Measurements from ENCODE around the gene METRN.

METRN gene

GRCh38 chr16:693364-693763 is 21.6 kb upstream of the METRN start:
- no peak for DNase-seq

DNA sequence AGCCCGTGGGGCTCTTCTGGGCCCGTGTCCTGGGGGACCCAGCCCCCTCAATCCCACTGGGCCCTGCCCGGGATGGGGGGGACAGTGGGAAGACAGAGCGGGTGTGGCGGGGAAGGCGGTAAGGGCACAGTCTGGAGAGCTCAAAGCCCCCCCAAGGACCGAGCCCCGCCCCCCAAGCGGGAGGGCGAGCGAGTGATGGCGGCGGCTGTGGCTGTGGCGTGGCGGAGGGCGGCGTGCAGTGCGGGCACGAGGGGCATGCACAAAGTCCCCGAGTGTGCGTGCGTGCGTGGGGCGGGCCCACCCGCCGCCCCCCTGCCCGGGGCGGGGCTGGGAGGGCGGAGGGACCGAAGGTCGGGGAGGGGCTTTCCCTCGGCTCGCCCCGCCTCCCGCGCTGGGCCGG is 21.2 kb upstream of the METRN start:
- DNase-seq, result no peak

DNA sequence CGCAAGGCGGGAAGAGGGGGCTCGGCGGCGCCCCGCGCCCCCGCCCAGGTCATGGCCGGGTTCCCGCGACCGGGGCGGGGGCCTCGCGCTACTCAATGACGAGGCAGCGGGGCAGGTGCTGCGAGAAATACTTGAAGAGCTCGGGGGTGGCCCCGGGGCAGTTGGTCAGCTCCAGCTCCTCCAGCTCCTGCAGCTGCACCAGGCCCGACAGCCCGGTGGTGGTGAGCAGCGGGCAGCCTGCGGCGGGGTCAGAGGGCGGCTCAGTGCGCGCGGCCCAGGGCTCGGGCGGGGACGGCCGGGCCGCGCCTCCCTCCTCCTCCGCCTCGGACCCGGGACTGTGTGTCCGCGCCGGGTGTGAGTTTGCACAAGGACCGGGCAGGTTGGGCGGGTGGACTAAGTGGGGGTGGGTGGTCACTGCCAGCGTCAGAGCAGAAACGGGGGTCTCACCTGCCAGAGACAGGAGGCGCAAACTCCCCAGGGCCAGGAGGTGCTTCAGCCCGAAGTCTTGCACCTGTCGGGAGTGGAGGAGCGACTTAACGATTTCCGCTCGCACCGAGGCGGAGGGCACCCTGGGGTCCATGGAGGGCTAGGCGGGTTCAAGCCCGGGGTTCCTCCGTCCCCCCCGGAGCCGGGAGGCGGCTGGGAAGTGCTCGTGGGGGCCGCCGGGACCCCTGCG is 20.6 kb upstream of the METRN start:
- no peak for DNase-seq

DNA sequence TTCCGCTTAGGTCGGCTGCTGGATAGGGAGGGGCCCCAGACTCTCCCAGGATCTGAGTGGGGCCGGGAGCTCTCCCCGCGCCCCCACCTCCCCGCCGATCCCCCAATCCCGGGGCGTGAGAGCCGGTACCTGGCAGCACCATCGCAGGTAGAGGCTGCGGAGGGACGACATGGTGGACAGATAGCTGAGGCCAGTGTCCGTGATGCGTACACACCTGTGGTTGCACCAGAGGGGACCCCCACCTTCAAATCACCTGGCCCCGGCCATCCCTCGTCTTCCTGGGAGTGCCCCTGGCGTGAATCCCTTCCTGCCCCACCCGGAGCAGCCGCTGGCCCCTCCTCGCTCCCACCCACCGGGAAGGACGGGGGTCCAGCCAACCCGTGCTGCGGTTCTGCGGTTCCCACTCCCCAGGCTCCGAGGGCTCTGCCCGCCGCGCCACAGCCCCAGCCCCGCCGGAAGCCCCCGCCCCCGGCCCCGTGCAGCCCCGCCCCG is 20.0 kb upstream of the METRN start:
- DNase-seq, result no peak

DNA sequence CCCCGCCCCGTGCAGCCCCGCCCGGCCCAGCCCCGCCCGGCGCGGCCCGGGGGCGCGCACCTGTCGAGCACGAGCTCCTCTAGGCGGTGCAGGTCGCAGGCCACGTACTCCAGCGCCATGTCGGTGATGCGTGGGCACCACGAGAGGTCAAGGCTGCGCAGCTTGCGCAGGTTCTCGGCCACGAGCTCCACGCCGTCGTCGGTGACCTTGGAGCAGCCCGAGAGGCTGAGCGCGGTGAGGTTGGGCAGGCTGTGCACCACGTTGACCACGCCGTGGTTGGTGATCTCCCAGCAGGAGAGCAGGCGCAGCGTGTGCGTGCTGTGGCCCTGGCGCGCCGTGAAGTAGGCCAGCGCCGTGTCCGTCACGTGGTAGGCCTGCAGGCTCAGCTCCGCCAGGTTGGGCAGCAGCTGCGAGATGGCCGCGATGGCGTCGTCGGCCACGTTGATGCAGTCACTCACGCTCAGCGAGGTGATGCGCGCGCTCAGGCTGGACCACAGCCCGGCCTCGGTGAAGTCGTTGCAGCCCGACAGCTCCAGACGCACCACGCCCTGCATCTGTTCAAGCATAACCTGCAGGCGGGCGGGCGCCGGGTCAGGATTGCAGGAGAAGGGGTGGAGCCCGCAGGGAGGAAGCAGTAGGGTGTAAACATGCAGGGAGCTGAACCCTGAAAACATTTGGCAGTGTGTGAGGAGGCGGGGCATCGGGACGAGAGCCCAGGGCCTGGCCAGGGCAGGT is 19.4 kb upstream of the METRN start:
- DNase-seq, result peak; percentile 76

DNA sequence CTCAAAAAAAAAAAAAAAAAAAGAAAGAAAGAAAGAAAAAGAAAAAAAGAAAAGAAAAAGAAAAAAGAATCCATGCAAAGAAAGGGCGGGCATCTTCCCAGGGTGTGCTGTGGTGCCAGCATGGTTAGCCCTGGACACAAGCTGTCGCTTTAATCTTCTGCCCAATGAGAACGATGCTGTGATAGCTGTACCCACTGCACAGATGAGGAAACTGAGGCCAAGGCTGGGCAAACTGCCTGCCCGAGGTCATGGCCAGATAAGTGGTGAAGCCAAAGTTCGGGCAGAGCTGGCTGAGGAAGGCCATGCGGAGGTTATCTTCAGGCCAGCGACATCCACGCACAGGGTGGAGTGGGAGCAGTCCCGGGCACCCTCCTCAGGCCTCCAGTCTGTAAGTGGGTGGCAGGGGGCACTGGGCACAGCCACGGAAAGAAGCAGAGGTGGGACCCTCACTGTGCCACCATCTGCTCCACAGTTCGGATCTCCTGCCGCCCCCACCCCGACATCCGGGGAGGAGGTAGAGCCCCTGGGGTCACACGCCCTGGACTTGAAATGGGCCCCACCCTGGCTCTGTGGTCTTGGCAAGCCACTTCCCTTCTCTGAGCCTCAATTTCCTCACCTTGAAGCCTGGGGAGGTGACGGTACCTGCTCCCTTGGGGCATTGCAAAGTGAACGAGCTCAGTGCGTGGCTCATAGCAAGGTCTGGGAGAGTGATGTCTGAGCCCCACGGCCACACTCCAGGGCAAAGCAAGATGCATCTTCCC is 15.8 kb upstream of the METRN start:
- DNase-seq, result no peak

DNA sequence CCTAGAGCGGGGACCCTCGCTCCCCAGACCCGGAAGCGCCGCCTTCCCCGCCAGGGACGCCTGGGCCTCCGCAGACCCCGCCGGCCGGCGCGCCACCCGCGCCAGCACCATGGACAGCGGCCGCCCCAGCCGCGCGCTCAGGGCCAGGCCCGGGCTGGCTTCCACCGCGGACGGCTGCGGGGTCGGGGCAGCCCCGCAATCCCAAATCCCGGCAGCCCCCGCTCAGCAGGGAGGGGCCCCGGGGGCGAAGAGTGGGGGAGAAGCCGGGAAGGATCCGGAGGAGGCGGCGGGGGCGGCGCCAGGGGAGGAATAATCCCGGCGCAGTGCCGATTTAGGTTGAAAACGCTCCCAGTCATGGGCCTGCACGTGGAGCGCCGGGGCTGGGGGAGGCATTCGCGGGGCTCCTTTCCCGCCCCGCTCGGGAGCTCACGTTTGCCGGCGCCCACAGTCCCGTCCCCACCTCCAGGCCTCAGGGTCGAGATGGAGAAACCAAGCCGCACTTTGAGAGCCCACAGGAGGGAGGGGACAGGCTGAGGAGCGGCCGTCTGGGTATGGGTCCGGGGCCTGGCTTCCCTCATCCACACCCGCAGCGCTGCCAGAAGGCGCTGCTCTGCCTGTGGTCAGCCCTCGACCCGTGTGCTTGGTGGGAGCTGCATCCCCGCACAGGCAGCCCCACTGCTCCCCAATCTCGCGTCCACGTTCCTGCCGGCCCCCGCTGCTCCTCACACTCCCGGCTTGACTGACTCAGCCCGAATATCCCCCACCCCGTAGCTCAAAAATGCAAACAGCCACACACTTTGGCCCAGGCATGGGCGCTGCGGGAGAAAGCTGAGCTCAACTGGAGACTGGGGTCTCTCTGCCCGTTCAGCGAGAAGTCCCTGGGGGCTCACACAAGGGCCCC is 14.0 kb upstream of the METRN start:
- no peak for DNase-seq

DNA sequence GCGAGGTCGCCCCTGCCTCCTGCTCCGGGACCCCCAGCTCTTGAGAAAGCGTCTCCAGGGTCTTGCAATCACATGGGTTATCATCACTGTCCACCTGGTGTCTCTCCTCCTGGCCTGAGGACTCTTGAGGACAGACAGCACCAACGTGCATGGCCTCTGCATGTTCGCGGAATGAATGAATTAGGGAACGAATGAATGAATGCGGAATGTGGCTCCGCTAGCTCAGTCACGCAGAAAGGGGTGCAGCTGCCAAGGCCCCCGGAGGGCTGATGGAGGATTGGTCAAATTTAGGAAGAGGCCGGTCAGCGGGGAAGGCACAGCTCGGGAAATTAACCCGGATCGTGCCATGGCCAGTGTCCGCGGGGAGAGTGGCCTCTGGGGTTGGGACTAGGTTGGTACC is 12.6 kb upstream of the METRN start:
- no peak for DNase-seq

- no peak for DNase-seq
Measured at GRCh38 chr16:703406-703805, 11.5 kb upstream of the METRN start.

GRCh38 chr16:704047-704446 is 10.9 kb upstream of the METRN start:
- no peak for DNase-seq

- DNase-seq, result no peak
Measured at GRCh38 chr16:704552-705380, 10.2 kb upstream of the METRN start.

DNA sequence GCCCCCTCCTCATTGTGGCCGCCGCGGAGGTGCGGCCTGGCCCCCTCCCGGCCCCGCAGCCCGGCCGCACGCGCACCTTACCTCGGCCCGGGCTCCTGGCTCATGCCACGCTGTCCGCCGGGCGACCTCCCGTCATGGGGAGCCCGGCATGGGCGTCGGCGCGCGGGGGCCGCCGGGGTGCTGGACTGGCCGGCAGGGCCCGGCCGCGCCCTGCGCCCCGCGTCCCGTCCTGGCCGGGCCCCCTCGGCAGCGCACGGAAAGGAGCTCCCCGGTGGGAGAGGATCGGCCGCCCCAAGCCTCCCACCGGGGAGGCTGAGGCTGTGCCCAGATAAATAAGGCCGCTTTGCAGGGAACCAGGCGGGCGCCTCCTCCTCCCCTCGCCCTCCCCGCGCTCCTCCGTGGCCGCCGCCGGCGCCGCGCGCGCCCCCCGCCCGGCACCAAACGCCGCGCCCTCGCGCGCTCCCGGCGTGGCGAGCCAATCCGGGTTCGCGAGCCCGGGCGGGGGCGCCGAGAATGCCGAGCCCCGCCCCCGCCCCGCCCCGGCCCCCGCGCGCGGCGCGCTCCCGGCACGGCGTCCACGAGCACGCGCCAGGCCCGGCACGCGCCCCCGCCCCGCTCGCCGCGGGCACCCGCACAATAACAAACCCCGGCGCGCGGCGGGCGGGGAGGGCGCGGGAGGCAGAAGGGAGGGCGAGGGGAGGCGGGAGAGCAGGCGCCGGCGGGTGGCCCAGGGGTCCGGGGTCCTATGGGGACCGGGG is 9.3 kb upstream of the METRN start, which contains the start of gene FBXL16:
Gene FBXL16 (minus strand): TSS at position 371 of the 758 bp plus-strand sequence. CDS start 8,396 bp downstream, outside the sequence.
- DNase-seq, result no peak

GRCh38 chr16:706189-707061 is 8.5 kb upstream of the METRN start:
- DNase-seq, result no peak

DNA sequence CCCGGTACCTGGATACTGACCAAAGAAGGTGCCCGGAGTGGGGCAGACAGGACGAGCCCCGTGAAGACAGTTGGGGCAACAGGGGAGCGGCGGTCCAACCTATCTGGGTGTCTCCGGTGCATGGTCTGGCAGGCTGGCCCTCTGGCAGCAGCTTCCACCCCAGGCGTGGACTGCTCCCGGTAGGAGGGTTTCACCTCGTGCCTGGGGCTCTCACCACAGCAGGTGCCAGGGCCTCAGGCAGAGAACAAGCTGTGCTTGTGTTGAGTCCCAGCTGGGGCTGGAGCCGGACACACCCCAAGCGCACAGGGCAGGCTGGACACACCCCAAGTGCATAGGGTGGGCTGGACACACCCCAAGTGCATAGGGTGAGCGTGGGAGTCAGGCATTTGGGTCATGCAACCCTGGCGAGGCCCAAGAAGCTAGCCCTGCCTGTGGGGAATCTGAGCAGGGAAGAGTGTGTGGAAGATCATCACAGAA is 7.8 kb upstream of the METRN start:
- DNase-seq, result no peak

GRCh38 chr16:708019-708418 is 6.9 kb upstream of the METRN start:
- no peak for DNase-seq

GRCh38 chr16:708959-709358 is 6.0 kb upstream of the METRN start:
- no peak for DNase-seq

DNA sequence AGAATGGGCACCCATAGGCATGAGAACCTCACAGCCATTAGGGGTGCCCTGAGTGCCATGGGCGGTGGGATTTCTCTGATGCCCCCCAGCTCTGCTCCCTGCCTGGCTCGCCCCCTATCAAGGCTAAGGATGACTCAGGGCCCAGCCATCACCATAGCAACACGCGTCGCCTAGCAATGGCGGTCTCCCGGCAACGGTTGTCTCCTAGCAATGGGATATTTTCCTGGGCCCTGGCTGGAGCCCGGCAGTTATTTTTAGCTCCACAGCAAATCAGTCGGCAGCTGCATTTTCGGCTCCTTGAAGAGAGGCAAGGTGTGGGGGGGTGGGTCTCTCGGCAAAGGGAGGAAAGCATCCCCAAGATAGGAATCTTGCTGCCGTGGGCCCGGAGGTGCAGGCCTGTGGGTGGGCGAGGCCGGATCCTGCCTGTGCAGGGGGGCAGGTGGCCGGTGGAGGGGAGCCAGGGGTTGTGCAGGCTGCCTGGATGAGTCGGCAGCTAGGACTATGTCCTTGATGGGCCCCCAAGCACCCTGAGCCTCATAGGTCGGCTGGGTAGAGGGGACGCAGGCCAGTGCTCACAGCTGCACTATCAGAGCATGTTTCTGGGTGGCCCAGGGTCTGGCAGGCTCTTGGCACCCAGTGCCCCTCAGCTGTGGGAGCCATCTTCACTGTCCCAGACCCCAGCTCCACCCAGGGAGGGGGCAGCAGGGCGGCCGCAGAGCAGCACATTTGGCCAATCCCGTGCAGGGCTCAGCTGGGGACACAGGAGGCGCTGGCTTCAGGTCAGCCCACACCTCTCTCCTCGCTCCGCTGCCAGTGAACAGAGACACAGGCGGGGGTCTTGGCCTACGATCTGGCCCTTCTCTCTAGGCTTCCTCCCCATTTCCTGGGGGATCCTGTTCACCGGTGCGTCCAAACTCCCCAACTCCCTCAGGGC is 5.1 kb upstream of the METRN start:
- DNase-seq, result no peak

- no peak for DNase-seq
Measured at GRCh38 chr16:710500-711075, 4.3 kb upstream of the METRN start.

Measured in activated CD4-positive, alpha-beta T cell treated with anti-CD3 and anti-CD28 coated beads, Interleukin-10, Interleukin-2, amounts not matched to agents 100 ng/mL and 50 ng/mL, durations not matched to agents 16 hours and 8 hours (primary cell).